ENCODE results near the gene PRKN.

- TF ChIP-seq POLR2A (IDR thresholded peaks at IDR 0.05; ENCODE audit: low read depth, low read length): no peak
- no peak for TF ChIP-seq POLR2AphosphoS5 (IDR thresholded peaks at IDR 0.05; ENCODE audit: insufficient read depth, low read depth, low read length)
- TF ChIP-seq CTCF (IDR thresholded peaks at IDR 0.05; ENCODE audit: extremely low read depth in 1 of 2, insufficient read depth in 1 of 2, low read depth in 1 of 2, low read length in 2 of 2): no peak
- no peak for TF ChIP-seq EZH2 (IDR thresholded peaks at IDR 0.05; ENCODE audit: borderline replicate concordance, low read depth, low read length, severe bottlenecking)
- no peak for TF ChIP-seq MAX (IDR thresholded peaks at IDR 0.05; ENCODE audit: insufficient read depth, insufficient read length)
- no peak for TF ChIP-seq MYC (IDR thresholded peaks at IDR 0.05; ENCODE audit: low read depth, low read length)
- TF ChIP-seq JUN (IDR thresholded peaks at IDR 0.05; ENCODE audit: borderline replicate concordance, insufficient read depth, insufficient read length, low read depth): no peak
- TF ChIP-seq GATA2 (IDR thresholded peaks at IDR 0.05; ENCODE audit: insufficient read depth, insufficient read length, low read depth, low read length): no peak
- no peak for TF ChIP-seq FOS (IDR thresholded peaks at IDR 0.05; ENCODE audit: borderline replicate concordance, insufficient read depth, low read length)
Observed at GRCh38 chr6:161372422-161372793, 1355.2 kb downstream of the PRKN start.

Measured in endothelial cell of umbilical vein (primary cell).